Chondrocyte (in vitro differentiated cells): Measurements from ENCODE around the gene GRHL3. TPM values are rescaled to one million over a fixed set of nuclear protein-coding genes. Genes with fewer than 3 reads are reported as not detected.

Experiments
- DNase-seq: peaks from one replicate; pipeline ENCODE4 v3.0.0; 2021; ENCODE audit warnings: mixed read lengths, low spot score
- H3K27ac Mint-ChIP-seq: one replicate; pipeline ENCODE4 v1.8.0; 2021; ENCODE audit warnings: mild to moderate bottlenecking, moderate library complexity, mixed read lengths; ENCODE audit not compliant: unreplicated experiment
- H3K27me3 Mint-ChIP-seq: 2 replicates; pipeline ENCODE4 v1.8.0; 2021; ENCODE audit warnings: low read depth, mixed read lengths
- H3K36me3 Mint-ChIP-seq: 2 replicates; pipeline ENCODE4 v1.8.0; 2021; ENCODE audit warnings: low read depth, mixed read lengths
- H3K4me1 Mint-ChIP-seq: 2 replicates; pipeline ENCODE4 v1.8.0; 2021; ENCODE audit warnings: low read depth, mild to moderate bottlenecking, mixed read lengths
- H3K4me3 Mint-ChIP-seq: one replicate; pipeline ENCODE4 v1.8.0; 2021; ENCODE audit warnings: mild to moderate bottlenecking, moderate library complexity, mixed read lengths; ENCODE audit not compliant: unreplicated experiment
- H3K9me3 Mint-ChIP-seq: 2 replicates; pipeline ENCODE4 v1.8.0; 2021; ENCODE audit warnings: low read depth, mixed read lengths
- total RNA-seq: library from RNA; stranded (reverse); gene quantifications from 3 replicates; pipeline ENCODE4 v1.2.1, GENCODE V29; 2021
- TF ChIP-seq, protein P1 (sequence below): fragments of 200-600 bp; sonication (generic); IDR thresholded peaks from 2 replicates; pipeline ENCODE4 v1.5.0; 2021; ENCODE audit warnings: antibody characterized with exemption, mild to moderate bottlenecking, moderate library complexity

GRHL3 gene
- total RNA-seq, 1 donor from 2014 or later: 0.07 TPM

- no peak for DNase-seq
- Mint-ChIP-seq H3K4me3 (no peak overlapping the region), H3K4me1 (peaks cover 5% of the 10 kb centered on the region), H3K36me3 (no peaks in the 10 kb centered on the region), H3K27me3 (peaks cover 4% of the 10 kb centered on the region), H3K9me3 (no peaks in the 10 kb centered on the region), H3K27ac (no peak overlapping the region)
- TF ChIP-seq, protein P1, sequence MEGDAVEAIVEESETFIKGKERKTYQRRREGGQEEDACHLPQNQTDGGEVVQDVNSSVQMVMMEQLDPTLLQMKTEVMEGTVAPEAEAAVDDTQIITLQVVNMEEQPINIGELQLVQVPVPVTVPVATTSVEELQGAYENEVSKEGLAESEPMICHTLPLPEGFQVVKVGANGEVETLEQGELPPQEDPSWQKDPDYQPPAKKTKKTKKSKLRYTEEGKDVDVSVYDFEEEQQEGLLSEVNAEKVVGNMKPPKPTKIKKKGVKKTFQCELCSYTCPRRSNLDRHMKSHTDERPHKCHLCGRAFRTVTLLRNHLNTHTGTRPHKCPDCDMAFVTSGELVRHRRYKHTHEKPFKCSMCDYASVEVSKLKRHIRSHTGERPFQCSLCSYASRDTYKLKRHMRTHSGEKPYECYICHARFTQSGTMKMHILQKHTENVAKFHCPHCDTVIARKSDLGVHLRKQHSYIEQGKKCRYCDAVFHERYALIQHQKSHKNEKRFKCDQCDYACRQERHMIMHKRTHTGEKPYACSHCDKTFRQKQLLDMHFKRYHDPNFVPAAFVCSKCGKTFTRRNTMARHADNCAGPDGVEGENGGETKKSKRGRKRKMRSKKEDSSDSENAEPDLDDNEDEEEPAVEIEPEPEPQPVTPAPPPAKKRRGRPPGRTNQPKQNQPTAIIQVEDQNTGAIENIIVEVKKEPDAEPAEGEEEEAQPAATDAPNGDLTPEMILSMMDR: no peak
These were observed 24.4 kb downstream of the GRHL3 start for GRCh38 chr1:24343412-24344089.

- H3K4me1 Mint-ChIP-seq: peaks cover 5% of the 10 kb centered on the region
- H3K27ac Mint-ChIP-seq: no peak overlapping the region
- TF ChIP-seq, protein P1: no peak
- no peak overlapping the region for H3K4me3 Mint-ChIP-seq
- H3K27me3 Mint-ChIP-seq: peaks cover 5% of the 10 kb centered on the region
- no peak for DNase-seq
- H3K36me3 Mint-ChIP-seq: no peaks in the 10 kb centered on the region
- H3K9me3 Mint-ChIP-seq: no peaks in the 10 kb centered on the region
These were observed 25.1 kb downstream of the GRHL3 start for GRCh38 chr1:24344090-24344742.

- Mint-ChIP-seq H3K4me1 (peaks cover 8% of the 10 kb centered on the region), H3K27me3 (peaks cover 5% of the 10 kb centered on the region)
These were observed 26.2 kb downstream of the GRHL3 start for GRCh38 chr1:24345334-24345733.

GRCh38 chr1:24347159-24347934 lies 28.2 kb downstream of the GRHL3 start:
- DNase-seq: no peak
- Mint-ChIP-seq H3K27me3 (peaks cover 4% of the 10 kb centered on the region), H3K4me1 (peaks cover 10% of the 10 kb centered on the region), H3K36me3 (no peaks in the 10 kb centered on the region), H3K27ac (no peak overlapping the region), H3K4me3 (no peak overlapping the region), H3K9me3 (no peaks in the 10 kb centered on the region)
- TF ChIP-seq, protein P1: no peak

More at GRCh38 chr1:24345334-24345733, 26.2 kb downstream of the GRHL3 start:
- TF ChIP-seq, protein P1: no peak
- H3K27ac Mint-ChIP-seq: no peak overlapping the region
- no peaks in the 10 kb centered on the region for H3K9me3 Mint-ChIP-seq
- no peak for DNase-seq
- no peak overlapping the region for H3K4me3 Mint-ChIP-seq
- no peaks in the 10 kb centered on the region for H3K36me3 Mint-ChIP-seq

GRCh38 chr1:24348196-24348595 lies 29.0 kb downstream of the GRHL3 start:
- TF ChIP-seq, protein P1: no peak
- no peak for DNase-seq
- no peak overlapping the region for H3K27ac Mint-ChIP-seq
- no peaks in the 10 kb centered on the region for H3K36me3 Mint-ChIP-seq
- H3K4me1 Mint-ChIP-seq: peaks cover 15% of the 10 kb centered on the region
- H3K4me3 Mint-ChIP-seq: no peak overlapping the region
- peaks cover 4% of the 10 kb centered on the region for H3K27me3 Mint-ChIP-seq
- H3K9me3 Mint-ChIP-seq: no peaks in the 10 kb centered on the region
